ENCODE data around the gene ISL2. TPM values are rescaled to one million over a fixed set of nuclear protein-coding genes. Genes with fewer than 3 reads are reported as not detected.

Gene ISL2
- total RNA-seq, 2 donors from 2014 or later, result 0.35 TPM; not detected in 1

- no peaks in the 10 kb centered on the region for H3K36me3 Mint-ChIP-seq (ENCODE audit: low read depth)
- ATAC-seq (replicated peaks), result no peak
- H3K27ac Mint-ChIP-seq, result no peak overlapping the region
- H3K4me1 Mint-ChIP-seq, result no peaks in the 10 kb centered on the region
- H3K27me3 Mint-ChIP-seq, result no peaks in the 10 kb centered on the region
- no peaks in the 10 kb centered on the region for H3K9me3 Mint-ChIP-seq
- no peak overlapping the region for H3K4me3 Mint-ChIP-seq
Observed at GRCh38 chr15:76391847-76392246, 55.3 kb downstream of the ISL2 start.

Other genes starting within 250 kb of the ISL2 start
- 100 to 1,000 TPM; 113 to 185 TPM for gene ETFA, start 25.3 kb upstream of the ISL2 start, total RNA-seq

Measured in activated T-helper 17 cell treated with anti-CD3 and anti-CD28 coated beads, Interleukin-2, amount 50 U/mL, for 72 hours (primary cell).